Effector memory CD8-positive, alpha-beta T cell (primary cell): ENCODE measurements around the gene PRDM10.
A peak's percentile ranks its signal among the peaks of the same experiment; 100 is the strongest.
"Not testable (repeated sequence)": the region's sequence is repeated elsewhere in the genome, so short reads cannot be mapped to it uniquely, and the experiment has no call there.

Experiments
- ATAC-seq: fragments of 150-1000 bp; cut with Tn5 transposase; replicated peaks from 2 replicates; pipeline ENCODE4 v1.10.0; 2021; ENCODE audit warnings: mild to moderate bottlenecking, moderate library complexity
- DNase-seq, 3 experiments: peaks; one replicate each; pipeline ENCODE4 v3.0.0; 2021
- H3K27ac Mint-ChIP-seq, 2 donors: one replicate each; pipeline ENCODE4 v1.8.0; 2022; ENCODE audit warnings: mild to moderate bottlenecking in 2 of 2, mixed read lengths in 2 of 2, moderate library complexity in 2 of 2
- H3K27me3 Mint-ChIP-seq, 2 donors: one replicate each; pipeline ENCODE4 v1.8.0; 2022; ENCODE audit warnings: mixed read lengths in 2 of 2
- H3K36me3 Mint-ChIP-seq: one replicate; pipeline ENCODE4 v1.8.0; 2022; ENCODE audit warnings: mild to moderate bottlenecking, moderate library complexity, mixed read lengths; ENCODE audit not compliant: insufficient read depth
- H3K4me1 Mint-ChIP-seq, 2 donors: one replicate each; pipeline ENCODE4 v1.8.0; 2022; ENCODE audit warnings: low read depth in 2 of 2, mixed read lengths in 2 of 2
- H3K4me3 Mint-ChIP-seq, 2 donors: one replicate each; pipeline ENCODE4 v1.8.0; 2022; ENCODE audit warnings: mild to moderate bottlenecking in 2 of 2, mixed read lengths in 2 of 2, moderate library complexity in 2 of 2
- H3K9me3 Mint-ChIP-seq, 2 donors: one replicate each; pipeline ENCODE4 v1.8.0; 2022; ENCODE audit warnings: mixed read lengths in 2 of 2

Gene PRDM10

GRCh38 chr11:129871914-129872313 is 130.7 kb downstream of the PRDM10 start:
- H3K27me3 Mint-ChIP-seq: no peaks in the 10 kb centered on the region
- DNase-seq (no peak), ATAC-seq (no peak)
- H3K36me3 Mint-ChIP-seq: peaks cover 84% of the 10 kb centered on the region
- H3K27ac Mint-ChIP-seq: no peak overlapping the region
- H3K4me1 Mint-ChIP-seq: peaks cover 0 to 4% of the 10 kb centered on the region in 2 donors
- no peak overlapping the region for H3K4me3 Mint-ChIP-seq
- no peaks in the 10 kb centered on the region for H3K9me3 Mint-ChIP-seq

- peaks cover 77% of the 10 kb centered on the region for H3K36me3 Mint-ChIP-seq
- H3K4me1 Mint-ChIP-seq, H3K27ac Mint-ChIP-seq, H3K4me3 Mint-ChIP-seq, ATAC-seq, DNase-seq, H3K27me3 Mint-ChIP-seq, H3K9me3 Mint-ChIP-seq: not testable (repeated sequence)
Measured at GRCh38 chr11:129868626-129869025, 134.0 kb downstream of the PRDM10 start.

- ATAC-seq (no peak), DNase-seq (no peak)
- Mint-ChIP-seq H3K36me3 (peaks cover 63% of the 10 kb centered on the region), H3K4me3 (no peak overlapping the region), H3K9me3 (no peaks in the 10 kb centered on the region), H3K4me1 (peaks cover 0 to 2% of the 10 kb centered on the region in 2 donors), H3K27me3 (no peaks in the 10 kb centered on the region), H3K27ac (peak overlapping the region in 1 of 2 donors; percentile 26)
Measured at GRCh38 chr11:129866311-129866710, 136.3 kb downstream of the PRDM10 start.

DNA sequence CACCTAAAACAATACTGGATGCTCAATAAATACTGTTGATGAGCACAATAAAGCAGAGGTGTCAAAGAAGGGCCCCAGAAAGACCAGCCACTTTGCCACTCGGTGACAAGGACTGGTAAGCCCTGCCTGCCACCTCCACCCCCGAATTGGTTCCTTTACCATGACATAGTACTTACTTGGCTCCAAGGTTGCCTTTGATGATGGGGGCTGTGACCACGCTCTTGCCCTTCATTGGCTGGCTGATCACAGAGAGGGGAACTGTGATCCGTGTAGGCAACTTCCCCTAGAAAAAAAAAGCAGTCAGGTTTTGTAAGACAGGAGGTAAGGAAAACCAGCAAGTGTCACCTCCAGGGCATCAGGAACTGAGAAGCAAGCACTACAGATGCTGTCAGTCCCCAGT is 136.9 kb downstream of the PRDM10 start:
- peaks cover 57% of the 10 kb centered on the region for H3K36me3 Mint-ChIP-seq
- H3K9me3 Mint-ChIP-seq: no peaks in the 10 kb centered on the region
- DNase-seq (no peak), ATAC-seq (no peak)
- peak overlapping the region in 1 of 2 donors; percentile 26 for H3K27ac Mint-ChIP-seq
- no peaks in the 10 kb centered on the region for H3K27me3 Mint-ChIP-seq
- H3K4me1 Mint-ChIP-seq: peaks cover 0 to 2% of the 10 kb centered on the region in 2 donors
- H3K4me3 Mint-ChIP-seq: no peak overlapping the region

- H3K27me3 Mint-ChIP-seq: no peaks in the 10 kb centered on the region
- H3K36me3 Mint-ChIP-seq: peaks cover 51% of the 10 kb centered on the region
- no peak for ATAC-seq
- no peak overlapping the region for H3K27ac Mint-ChIP-seq
- H3K4me3 Mint-ChIP-seq: no peak overlapping the region
- H3K4me1 Mint-ChIP-seq: peaks cover 0 to 2% of the 10 kb centered on the region in 2 donors
- DNase-seq: no peak
- no peaks in the 10 kb centered on the region for H3K9me3 Mint-ChIP-seq
Measured at GRCh38 chr11:129864811-129865210, 137.8 kb downstream of the PRDM10 start.

GRCh38 chr11:129861702-129862522 is 140.7 kb downstream of the PRDM10 start:
- Mint-ChIP-seq H3K27ac (peak overlapping the region in 1 of 2 donors; percentile 63), H3K36me3 (peaks cover 28% of the 10 kb centered on the region)
- no peak for ATAC-seq

DNA sequence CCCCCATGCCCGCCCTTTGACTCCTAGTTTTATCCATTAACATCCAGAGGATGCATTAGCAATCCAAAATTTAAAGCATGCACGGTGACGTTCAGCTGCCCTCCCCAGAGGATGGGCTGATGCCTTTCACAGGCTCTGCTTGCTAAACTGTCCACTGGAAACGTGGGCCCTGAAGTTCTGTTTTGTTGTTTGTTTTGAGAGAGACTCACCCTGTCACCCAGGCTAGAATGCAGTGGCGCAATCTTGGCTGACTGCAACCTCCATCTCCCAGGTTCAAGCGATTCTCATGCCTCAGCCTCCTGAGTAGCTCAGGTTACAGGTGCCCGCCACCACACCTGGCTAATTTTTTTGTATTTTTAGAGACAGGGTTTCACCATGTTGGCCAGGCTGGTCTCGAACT is 146.6 kb downstream of the PRDM10 start:
- Mint-ChIP-seq H3K36me3 (no peaks in the 10 kb centered on the region), H3K4me1 (peaks cover 4 to 20% of the 10 kb centered on the region in 2 donors), H3K4me3 (no peak overlapping the region), H3K27me3 (no peaks in the 10 kb centered on the region), H3K9me3 (no peaks in the 10 kb centered on the region), H3K27ac (no peak overlapping the region)
- no peak for DNase-seq
- no peak for ATAC-seq

More at GRCh38 chr11:129861702-129862522, 140.7 kb downstream of the PRDM10 start:
- Mint-ChIP-seq H3K4me1 (peaks cover 0 to 2% of the 10 kb centered on the region in 2 donors), H3K27me3 (no peaks in the 10 kb centered on the region), H3K4me3 (no peak overlapping the region), H3K9me3 (no peaks in the 10 kb centered on the region)
- DNase-seq: no peak

GRCh38 chr11:129855086-129855485 is 147.5 kb downstream of the PRDM10 start:
- no peaks in the 10 kb centered on the region for H3K9me3 Mint-ChIP-seq
- no peak overlapping the region for H3K4me3 Mint-ChIP-seq
- H3K36me3 Mint-ChIP-seq: no peaks in the 10 kb centered on the region
- DNase-seq (no peak), ATAC-seq (no peak)
- H3K4me1 Mint-ChIP-seq: peaks cover 4 to 20% of the 10 kb centered on the region in 2 donors
- H3K27me3 Mint-ChIP-seq: peaks cover 4 to 9% of the 10 kb centered on the region in 2 donors
- H3K27ac Mint-ChIP-seq: peak overlapping the region in 1 of 2 donors; percentile 87

DNA sequence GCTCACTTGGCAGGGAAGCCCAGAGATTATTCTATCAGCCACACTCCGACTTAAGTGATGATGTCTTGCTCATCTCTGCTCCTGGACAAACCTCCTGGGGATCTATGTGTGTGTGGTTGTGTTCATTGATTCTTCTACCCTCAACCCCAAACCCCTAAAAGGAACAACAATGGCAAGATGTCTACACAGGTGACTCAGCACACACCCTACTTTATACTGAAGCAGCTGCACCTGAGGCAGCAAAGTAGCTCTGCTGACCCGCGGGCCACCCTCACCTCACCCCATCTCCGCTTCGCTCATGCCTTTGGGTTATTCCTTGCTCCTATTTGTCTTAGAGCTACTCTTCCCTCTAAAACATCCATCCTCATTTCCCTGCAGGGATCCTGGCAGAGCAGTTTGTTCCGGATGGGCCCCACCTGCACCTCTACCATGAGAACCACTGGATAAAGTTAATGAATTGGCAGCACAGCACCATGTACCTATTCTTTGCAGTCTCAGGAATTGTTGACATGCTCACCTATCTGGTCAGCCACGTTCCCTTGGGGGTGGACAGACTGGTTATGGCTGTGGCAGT is 148.3 kb downstream of the PRDM10 start:
- H3K27me3 Mint-ChIP-seq: peaks cover 8 to 12% of the 10 kb centered on the region in 2 donors
- ATAC-seq: peak; percentile 9
- peaks cover 4 to 20% of the 10 kb centered on the region in 2 donors for H3K4me1 Mint-ChIP-seq
- no peaks in the 10 kb centered on the region for H3K9me3 Mint-ChIP-seq
- H3K4me3 Mint-ChIP-seq: peak overlapping the region; percentile 43 to 52
- no peak for DNase-seq
- H3K36me3 Mint-ChIP-seq: no peaks in the 10 kb centered on the region
- H3K27ac Mint-ChIP-seq: peak overlapping the region; percentile 69 to 87

DNA sequence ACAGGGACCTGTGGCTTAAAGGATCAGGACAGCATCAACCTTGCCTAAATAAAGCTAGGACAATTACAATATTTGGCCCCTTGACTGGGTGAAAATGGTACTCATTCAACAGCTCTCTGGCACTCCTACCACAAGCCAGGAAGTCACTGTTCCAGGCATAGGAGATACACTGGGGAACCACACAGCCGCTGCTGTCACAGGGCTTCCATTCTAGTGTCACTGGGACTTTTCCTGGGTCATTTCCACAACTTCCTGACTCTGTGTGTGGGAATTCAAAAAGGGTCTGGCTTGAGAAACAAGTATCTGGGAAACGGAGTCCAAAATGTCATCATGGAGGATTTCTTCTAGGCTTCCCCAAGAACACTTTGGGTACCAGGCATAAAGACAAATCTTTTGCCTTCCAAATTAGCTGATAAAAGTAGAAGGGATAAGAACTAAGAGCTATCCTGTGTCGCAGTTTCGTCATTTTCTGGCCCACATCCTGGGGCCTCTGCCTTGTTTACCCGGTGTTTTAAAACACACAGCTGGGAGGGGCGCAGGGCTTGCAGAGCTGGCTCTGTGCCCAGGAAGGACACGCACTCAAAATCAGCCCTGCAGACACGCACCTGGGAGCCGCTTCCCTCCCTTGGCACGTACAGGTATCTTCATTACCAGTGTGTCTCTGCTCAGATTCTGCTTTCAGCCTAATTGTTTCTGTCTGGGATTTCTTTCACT is 149.0 kb downstream of the PRDM10 start:
- peaks cover 8 to 12% of the 10 kb centered on the region in 2 donors for H3K27me3 Mint-ChIP-seq
- peaks cover 4 to 20% of the 10 kb centered on the region in 2 donors for H3K4me1 Mint-ChIP-seq
- peak overlapping the region; percentile 43 to 52 for H3K4me3 Mint-ChIP-seq
- no peaks in the 10 kb centered on the region for H3K36me3 Mint-ChIP-seq
- peak overlapping the region; percentile 69 to 87 for H3K27ac Mint-ChIP-seq
- ATAC-seq (peak; percentile 92), DNase-seq (peak; percentile 24 to 35 (median 30))
- H3K9me3 Mint-ChIP-seq: no peaks in the 10 kb centered on the region

GRCh38 chr11:129852125-129852740 is 150.4 kb downstream of the PRDM10 start:
- H3K27ac Mint-ChIP-seq: no peak overlapping the region
- no peak for ATAC-seq

More at GRCh38 chr11:129852125-129852740, 150.4 kb downstream of the PRDM10 start:
- DNase-seq: no peak
- Mint-ChIP-seq H3K27me3 (peaks cover 8 to 12% of the 10 kb centered on the region in 2 donors), H3K9me3 (no peaks in the 10 kb centered on the region), H3K4me3 (no peak overlapping the region), H3K4me1 (peaks cover 4 to 20% of the 10 kb centered on the region in 2 donors), H3K36me3 (no peaks in the 10 kb centered on the region)
